Measurements from ENCODE around the gene GSTA3. TPM values are rescaled to one million over a fixed set of nuclear protein-coding genes. Genes with fewer than 3 reads are reported as not detected.

The GSTA3 gene
- total RNA-seq, 1 donor from 2014 or later = not detected

DNA sequence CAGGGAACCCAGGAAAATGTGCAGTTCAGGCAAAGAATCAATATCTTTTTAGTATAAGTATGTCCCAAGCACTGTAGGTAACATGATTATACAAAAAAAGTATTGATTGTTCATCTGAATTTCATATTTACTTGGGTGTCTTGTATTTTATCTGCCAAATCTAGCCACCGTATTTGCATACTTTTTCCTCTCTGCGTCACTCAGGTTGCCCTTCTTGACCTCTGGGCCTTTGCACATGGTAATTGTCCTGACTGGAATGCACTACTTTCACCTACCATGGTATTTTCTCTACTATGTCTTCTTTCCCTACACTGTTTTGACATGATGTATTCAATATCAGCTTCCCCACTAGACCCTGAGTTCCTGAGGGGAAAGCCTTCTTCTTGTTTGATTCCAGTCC is 15.2 kb downstream of the GSTA3 start:
- intact Hi-C loops (cut with DNase I) = no loop called here
- TF ChIP-seq, protein P1, sequence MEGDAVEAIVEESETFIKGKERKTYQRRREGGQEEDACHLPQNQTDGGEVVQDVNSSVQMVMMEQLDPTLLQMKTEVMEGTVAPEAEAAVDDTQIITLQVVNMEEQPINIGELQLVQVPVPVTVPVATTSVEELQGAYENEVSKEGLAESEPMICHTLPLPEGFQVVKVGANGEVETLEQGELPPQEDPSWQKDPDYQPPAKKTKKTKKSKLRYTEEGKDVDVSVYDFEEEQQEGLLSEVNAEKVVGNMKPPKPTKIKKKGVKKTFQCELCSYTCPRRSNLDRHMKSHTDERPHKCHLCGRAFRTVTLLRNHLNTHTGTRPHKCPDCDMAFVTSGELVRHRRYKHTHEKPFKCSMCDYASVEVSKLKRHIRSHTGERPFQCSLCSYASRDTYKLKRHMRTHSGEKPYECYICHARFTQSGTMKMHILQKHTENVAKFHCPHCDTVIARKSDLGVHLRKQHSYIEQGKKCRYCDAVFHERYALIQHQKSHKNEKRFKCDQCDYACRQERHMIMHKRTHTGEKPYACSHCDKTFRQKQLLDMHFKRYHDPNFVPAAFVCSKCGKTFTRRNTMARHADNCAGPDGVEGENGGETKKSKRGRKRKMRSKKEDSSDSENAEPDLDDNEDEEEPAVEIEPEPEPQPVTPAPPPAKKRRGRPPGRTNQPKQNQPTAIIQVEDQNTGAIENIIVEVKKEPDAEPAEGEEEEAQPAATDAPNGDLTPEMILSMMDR (IDR thresholded peaks at IDR 0.05) = no peak

DNA sequence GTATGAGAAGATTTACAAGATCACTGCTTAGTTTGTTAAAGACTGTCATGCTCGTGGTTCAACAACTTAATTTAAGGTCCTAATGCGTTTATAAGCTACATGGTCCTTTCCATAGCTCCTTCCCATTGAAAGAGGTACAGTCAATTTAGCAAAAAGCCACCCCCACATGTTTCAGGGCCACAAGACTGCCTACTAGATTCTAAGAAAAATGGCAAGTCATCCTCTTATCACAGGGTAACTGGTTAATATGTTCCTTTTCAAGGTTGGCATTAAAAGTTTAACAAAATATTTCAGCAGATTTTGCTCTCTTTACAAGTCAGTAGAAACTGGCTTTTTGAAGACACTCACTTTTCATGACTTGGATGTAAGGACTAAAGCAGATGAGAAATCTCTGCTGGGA is 15.7 kb downstream of the GSTA3 start:
- H3K36me3 ChIP-seq = no peaks in the 10 kb centered on the region
- TF ChIP-seq, protein P1 (IDR thresholded peaks at IDR 0.05) = no peak
- H3K4me1 ChIP-seq = no peaks in the 10 kb centered on the region
- no peak for DNase-seq (ENCODE audit: low spot score in 2 of 2)
- no peak overlapping the region for H3K27ac ChIP-seq
- H3K9me3 ChIP-seq = no peaks in the 10 kb centered on the region
- H3K4me3 ChIP-seq = no peak overlapping the region
- H3K27me3 ChIP-seq = no peaks in the 10 kb centered on the region
- intact Hi-C loops (cut with DNase I) = no loop called here

More for the DNA sequence above, 15.2 kb downstream of the GSTA3 start:
- H3K4me1 ChIP-seq = no peaks in the 10 kb centered on the region
- no peaks in the 10 kb centered on the region for H3K27me3 ChIP-seq
- H3K9me3 ChIP-seq = no peaks in the 10 kb centered on the region
- no peak for DNase-seq (ENCODE audit: low spot score in 2 of 2)
- H3K36me3 ChIP-seq = no peaks in the 10 kb centered on the region
- H3K27ac ChIP-seq = no peak overlapping the region
- H3K4me3 ChIP-seq = no peak overlapping the region

DNA sequence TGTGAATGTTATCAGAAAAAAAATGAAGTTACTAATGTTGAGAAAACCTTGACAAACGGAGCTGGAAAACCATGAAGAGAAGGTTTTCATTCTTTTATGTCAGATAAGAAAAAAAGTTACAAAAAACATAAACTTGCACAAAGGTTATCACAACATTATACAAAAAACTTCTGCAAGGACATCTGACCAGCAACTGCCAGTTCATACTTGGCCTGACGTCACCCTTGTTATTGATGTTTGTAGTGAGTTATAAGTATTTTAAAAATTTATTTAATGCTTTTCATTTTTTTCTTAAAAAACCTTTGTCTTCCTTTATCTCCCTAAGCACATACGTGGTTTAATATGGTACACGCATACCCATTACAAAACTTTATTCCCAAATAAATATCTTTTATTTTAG is 16.3 kb downstream of the GSTA3 start:
- Histone ChIP-seq H3K27me3 (no peaks in the 10 kb centered on the region), H3K9me3 (no peaks in the 10 kb centered on the region), H3K36me3 (no peaks in the 10 kb centered on the region), H3K27ac (no peak overlapping the region), H3K4me3 (no peak overlapping the region), H3K4me1 (no peaks in the 10 kb centered on the region)
- TF ChIP-seq, protein P1 (IDR thresholded peaks at IDR 0.05) = no peak
- no peak for DNase-seq (ENCODE audit: low spot score in 2 of 2)
- intact Hi-C loops (cut with DNase I) = no loop called here

DNA sequence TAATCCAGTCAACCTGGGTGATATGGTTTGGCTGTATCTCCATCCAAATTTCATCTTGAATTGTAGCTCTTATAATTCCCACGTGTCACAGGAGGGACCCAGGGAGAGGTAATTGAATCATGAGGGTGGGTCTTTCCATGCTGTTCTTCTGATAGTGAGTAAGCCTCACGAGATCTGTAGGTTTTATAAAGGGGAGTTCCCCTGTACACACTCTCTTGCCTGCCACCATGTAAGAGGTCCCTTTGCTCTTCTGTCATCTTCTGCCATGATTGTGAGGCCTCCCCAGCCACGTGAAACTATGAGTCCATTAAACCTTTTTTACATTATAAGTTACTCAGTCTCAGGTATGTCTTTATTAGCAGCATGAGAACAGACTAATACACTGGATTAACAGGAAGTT is 19.5 kb downstream of the GSTA3 start:
- Histone ChIP-seq H3K9me3 (no peaks in the 10 kb centered on the region), H3K4me1 (no peaks in the 10 kb centered on the region), H3K4me3 (no peak overlapping the region), H3K27me3 (no peaks in the 10 kb centered on the region), H3K27ac (no peak overlapping the region), H3K36me3 (no peaks in the 10 kb centered on the region)
- DNase-seq (ENCODE audit: low spot score in 2 of 2) = no peak
- TF ChIP-seq, protein P1 (IDR thresholded peaks at IDR 0.05) = no peak
- intact Hi-C loops (cut with DNase I) = no loop called here

DNA sequence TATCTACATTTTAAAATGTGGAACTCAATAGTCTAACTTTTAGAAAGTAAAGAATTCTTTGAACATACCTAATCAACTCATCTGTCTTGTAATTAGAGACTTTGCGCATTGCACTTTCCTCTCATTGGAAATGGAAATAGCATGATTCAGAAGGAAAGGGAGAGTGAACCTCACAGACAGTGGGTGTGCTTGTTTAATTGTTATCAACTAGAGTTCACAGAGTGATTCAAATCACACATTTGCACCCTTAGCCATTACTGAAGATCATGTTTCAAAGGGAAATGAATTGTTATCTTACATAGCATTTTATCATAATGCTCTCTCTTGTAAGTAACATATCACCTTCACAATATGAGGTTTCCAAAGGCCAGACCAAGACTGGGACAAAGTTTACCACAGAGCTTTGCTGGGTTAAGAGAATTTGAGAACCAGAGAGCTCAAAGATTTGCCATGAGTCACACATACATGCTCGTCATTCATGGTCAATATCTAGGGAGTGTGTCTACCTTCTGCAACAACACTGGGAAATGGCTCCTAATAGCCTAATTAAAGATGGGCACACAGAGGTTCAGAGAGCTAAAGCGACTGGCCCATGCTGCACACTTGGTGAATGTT is 21.5 kb downstream of the GSTA3 start:
- Histone ChIP-seq H3K4me3 (no peak overlapping the region), H3K4me1 (no peaks in the 10 kb centered on the region), H3K27ac (no peak overlapping the region), H3K27me3 (no peaks in the 10 kb centered on the region), H3K9me3 (no peaks in the 10 kb centered on the region), H3K36me3 (no peaks in the 10 kb centered on the region)
- DNase-seq (ENCODE audit: low spot score in 2 of 2) = no peak
- intact Hi-C loops (cut with DNase I) = no loop called here
- TF ChIP-seq, protein P1 (IDR thresholded peaks at IDR 0.05) = no peak
